HG03342 (cell line): ENCODE results near the gene QRFP.
A peak's percentile ranks its signal among the peaks of the same experiment; 100 is the strongest.

Experiments used
- ATAC-seq: cut with Tn5 transposase; IDR thresholded peaks from one replicate; pipeline ENCODE4 v1.9.1; 2021; ENCODE audit warnings: mild to moderate bottlenecking, moderate library complexity; ENCODE audit not compliant: unreplicated experiment

The QRFP gene

DNA sequence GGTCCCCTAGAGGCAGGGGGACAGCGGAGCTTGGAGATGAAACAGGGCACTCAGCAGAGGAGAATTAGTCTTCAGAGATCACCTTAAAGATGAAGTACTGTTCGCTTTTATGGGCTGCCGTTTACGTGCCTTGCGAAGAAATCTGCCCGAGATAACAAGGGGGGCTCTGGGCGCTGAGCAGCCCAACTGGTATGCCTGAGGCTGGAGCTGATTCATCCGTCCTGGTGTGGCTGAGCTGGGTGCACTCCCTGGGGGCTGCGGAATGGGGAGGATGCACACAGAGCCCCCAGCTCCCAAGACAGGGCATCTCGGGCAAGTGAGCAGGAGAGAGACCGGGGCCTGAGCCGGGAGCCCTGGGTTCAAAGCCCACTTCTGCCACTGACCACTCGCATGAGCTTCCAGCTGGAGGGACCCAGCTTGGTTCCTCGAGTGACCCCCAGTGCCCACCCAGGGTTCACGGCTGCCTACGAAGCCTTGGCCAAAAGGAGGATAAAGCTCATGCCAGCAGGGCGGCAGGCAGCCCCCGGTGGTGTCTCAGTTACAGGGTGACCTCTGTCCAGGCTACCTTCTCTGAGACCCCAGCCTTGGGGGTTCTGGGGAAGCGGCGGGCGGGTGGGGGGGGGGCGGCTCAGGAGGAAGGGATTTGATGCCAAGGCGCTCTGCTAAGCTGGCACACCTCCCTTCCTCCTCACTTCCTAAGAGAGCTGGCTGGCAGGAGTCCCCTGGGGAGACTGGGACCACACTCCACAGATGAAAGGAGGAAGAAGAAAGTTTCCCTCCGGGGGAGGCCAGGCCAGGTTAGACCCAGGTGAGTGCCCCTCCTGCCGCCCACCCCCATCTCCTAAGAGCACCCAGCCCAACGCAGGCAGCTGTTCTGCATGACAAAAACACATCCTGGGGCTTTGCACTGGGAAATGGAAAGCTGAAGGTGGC lies 36.8 kb upstream of the QRFP start:
- ATAC-seq: no peak

DNA sequence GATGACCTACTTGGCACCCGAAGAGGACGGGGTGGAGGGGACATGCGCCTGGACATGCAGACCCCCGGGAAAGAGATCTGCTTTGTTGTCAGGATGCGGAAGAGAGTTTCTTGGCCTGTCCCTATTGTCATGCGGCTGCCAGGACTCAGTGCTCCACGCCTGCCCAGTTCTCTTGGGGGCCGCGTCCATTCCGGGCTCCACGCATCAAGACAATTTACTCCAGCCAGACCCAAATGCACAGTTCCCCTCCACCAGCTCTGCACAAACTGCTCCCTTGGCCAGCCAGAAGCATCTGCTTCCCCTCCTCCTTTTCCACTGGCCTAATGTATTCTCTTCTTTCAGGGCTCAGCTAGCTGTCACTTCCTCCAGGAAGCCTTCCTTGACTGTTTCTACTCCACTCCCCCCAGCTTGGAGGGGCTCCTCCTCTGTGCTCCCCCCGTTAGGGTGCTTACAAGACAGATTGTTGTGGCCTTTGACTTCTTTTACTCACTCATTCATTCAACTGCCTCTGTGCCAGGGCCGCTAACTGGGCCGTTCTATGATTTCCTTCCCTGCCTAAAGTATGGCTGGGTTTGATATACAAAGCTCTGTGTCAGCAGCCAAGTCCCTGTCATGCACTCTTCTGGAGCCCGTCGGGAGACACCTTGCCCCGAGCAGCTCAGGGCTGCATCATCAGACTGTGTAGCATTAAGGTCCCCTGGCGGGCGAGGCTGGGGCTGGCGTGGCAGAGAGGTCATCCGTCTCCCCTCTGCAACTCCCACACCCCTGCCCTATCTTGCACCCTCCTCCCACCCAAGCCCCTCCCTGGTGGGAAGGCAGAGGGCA lies 35.9 kb upstream of the QRFP start:
- no peak for ATAC-seq

DNA sequence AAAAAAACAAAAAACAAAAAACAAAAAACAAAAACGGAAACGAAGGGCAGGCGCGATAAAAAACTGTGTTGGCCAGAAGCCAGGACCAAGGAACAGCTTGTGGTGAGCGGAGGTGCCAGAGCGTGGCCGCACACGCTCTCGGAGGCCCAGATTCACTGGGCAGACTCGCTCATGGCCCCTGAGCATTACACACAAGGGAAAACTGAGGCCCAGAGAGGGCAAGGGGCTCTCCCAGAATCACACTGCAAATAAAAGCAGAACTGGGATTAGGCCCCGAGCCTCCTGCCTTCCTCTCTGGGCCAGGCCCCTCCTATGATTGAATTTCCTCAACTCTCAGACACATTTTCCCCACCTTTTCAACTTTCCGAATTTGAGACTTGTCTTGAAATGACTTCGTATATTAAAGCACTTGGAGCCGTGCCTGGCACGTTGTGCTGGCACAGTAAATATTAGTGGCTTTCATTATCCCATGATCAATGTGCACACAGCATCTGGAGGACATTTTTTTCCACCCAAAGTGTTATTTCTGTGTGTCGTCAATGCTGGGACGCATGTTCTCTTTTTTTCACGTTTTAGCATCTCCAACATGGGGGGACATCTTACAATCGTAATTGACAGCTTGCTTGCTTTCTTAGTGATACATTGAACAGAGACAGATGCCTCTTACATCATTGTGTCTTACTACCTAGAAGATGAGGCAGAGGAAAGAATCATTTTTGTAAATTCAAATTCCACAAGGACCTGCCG lies 35.1 kb upstream of the QRFP start:
- peak; percentile 44 for ATAC-seq

DNA sequence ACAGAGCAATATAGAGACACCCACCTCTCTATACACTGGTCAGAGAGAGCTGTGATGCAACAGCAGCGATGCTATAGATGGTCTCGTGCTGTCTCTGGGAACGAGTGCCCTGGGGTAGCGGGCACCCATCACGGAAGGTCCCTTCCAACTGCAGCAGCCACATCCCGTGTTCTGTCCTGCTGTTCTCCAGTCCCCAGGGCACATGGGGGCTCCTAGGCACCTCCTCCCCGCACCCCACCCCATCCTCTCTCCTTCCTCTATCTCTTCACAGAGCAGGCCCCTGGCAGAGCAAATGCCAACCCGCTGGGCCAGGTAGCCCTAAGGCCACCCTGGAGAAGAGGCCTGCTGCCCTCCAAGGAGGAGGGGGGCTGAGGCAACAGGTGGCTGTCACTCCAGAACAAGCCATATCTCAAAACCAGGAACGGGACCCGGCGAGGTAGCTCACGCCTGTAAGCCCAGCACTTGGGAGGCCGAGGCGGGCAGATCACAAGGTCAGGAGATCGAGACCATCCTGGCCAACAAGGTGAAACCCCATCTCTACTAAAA lies 34.3 kb upstream of the QRFP start:
- ATAC-seq: no peak

DNA sequence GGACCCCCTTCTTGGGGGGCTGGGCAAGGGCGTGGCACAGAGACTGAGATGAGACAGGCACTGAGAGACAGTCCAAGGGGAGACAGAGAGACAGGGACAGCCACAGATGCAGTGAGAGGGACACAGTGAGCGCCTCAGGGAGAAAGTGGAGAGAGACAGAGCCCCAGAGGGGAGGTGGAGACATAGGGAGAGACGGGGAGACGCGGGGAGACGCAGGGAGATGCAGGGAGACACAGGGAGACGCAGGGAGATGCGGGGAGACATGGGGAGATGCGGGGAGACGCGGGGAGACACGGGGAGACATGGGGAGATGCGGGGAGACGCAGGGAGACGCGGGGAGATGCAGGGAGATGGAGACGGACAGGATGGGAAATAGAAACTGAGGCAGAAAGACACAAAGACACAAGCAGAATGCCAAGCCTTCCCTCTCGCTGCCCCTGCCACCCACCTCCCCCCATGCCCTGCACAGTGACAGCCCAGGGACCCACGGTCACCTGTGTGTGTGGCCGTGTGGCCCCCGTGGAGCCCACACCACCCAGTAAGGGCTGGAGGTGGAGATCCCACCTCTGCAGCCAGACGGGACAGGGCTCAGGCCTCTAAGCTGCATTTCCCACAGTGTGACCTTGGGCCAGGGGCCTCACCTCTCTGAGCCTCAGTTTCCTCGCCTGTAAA lies 33.7 kb upstream of the QRFP start:
- ATAC-seq: no peak

DNA sequence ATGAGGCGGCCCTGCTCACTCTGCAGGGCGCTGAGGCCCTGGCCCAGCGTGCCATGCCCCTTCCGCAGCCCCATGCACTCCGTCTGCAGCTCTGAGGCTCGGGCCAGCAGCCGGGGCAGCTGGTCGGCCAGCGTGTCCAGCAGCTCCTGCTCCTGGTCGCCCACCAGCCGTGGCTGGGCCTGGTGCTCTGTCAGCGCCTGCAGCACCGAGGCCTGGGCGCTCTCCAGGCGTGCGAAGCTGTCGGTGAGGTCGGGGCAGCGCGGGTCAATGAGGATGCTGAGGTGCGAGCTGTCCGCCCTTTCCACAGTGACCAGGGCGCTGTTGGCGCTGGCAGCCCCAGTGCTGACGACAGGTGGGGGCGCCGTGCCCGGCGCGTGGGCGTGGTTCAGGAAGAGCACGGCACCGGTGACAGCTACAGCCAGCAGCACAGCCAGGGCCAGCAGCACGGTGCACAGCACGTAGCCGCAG lies 33.0 kb upstream of the QRFP start:
- ATAC-seq: no peak

DNA sequence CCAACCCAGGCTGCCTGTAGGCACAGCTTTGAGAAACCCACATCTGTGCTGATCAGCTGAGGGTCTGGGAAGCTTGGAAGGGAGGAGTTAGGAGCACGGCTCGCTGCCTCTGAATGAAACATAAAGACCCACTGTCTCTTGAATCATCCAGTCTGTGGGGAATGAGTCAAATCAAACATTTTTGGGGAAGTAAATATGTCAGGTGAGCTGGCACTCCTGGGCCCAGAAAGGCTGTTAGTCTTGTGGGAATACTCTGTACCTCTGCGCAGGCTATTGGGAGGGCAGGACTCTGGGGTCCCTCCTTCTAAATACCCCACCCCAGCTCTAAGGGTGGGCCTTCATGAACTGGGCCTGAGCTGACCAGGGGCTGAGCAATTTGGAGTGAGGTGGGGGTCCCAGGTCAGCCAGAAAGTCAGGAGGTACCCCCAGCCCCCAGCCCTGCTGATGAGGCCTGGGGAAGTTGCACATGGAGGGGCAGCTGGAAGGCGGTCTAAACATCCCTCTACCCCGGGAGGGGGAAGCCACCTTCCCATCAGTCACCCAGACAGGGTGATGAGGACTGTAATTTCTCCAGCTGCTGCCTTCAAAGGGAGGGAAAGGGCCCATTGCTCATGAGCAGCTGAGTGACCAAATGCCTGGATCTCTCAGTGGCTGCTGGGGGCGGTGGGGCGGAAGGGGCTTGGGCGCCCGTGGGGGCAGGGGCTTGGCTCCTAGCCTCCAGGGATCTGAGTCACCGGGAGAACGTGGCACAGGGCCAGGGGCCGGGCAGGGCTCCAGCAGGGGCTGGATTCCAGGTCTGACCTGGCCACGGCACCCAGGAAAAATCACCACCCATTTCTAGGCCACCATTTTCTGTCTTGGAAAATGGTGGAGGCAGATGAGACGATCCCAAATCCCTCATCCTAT lies 31.6 kb upstream of the QRFP start:
- ATAC-seq: peak; percentile 54

DNA sequence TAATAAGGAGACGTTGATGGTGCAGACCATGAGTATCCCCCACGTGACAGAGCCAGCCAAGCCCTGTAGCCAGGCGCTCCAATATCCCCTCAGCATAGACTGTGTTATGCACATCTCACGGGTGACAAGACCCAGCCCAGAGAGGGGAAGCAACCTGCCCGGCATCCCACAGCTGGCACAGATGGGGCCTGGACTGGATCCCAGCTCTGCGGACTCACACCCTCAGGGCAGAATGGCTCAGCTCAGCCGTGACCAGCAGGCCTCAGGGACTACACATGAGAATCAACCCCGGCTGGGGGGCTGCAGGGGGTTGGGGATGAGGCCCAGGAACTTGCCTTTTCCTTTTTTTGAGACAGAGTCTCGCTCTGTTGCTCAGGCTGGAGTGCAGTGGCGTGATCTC lies 30.7 kb upstream of the QRFP start:
- ATAC-seq: no peak

DNA sequence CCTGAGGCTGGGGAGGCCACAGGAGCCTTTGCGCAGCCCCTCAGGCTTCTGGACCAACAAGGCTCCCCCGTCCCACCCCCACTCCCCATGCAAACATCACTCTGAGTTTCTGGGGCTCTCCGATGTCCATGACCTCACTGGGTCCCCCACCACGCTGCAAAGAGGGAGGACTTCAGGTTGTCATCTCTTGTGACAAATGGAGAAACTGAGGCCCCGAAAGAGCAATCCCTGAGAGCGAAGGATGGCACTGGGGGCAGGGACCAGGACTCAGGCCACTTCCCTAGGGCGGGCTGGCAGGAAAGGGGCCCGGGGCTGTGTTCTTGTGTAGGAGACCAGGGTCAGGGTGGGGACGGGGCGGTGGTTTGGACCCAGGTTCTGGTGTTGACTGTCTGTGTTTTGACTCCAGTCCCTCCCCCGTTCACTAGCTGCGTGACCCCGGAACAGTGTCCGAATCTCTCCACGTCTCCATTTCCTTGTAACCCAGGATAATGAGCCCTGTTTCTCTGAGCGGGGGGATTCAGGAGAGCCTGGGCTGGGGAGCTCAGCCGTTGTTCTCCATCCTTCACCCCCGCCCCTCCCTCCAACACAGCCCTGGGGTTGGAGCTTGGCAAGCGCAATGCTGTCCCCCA lies 28.6 kb upstream of the QRFP start:
- ATAC-seq: no peak

DNA sequence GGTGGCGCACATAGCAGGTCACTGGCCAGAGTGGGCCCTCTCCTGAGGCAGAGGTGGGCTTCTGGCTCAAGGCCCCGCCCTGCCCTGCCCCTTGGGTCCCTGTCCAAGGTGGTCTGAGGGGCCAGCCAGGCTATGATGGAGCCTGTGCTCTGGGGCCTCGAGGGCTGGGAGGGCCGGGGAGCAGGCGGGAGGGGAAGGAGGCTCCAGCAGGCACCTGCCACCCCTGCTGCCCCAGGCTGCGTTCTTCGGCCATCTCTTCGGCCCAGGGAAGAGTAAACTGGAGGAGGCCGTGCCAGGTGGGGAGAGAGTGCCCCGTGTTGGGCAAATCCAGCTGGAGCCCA lies 27.8 kb upstream of the QRFP start:
- no peak for ATAC-seq

DNA sequence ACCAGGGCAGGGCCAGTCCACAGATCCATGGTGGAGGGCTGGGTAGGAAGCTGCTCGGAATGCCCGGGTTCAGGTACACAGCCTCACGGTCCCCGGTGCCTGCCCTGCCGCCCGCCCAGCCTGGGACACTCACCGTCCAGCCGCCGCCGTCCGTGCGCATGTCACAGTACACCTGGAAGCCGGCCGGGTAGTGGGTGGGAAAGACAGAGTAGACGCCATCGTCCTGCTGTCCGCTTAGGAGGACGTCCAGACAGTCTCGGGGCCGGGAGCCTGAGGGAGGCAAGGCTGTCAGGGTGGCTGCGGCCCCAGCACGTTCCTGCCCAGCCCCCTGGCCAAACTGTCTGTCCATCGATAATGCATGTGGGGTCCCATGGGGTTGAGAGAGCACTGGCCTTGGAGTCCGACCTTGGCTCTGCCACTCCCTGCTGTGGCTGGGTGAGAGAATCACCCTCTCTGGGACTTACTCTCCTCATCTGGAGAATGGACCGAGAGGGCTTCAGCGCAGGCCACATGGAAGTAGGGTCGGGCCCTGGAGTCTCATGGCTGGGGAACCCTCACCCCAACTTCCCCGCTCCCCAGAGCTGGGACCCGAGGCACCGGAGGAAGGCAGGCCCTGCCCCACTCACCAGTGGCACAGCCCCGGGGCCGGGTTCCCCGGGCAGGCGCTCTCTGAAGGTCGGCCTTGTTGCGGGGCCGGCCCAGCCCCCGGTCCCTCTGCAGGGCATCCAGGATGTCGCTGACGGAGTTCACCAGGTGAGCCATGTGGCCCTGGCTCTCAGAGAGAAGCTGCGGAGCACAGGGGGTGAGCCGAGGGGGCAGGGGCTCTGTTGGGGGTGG lies 27.2 kb upstream of the QRFP start:
- ATAC-seq: no peak

DNA sequence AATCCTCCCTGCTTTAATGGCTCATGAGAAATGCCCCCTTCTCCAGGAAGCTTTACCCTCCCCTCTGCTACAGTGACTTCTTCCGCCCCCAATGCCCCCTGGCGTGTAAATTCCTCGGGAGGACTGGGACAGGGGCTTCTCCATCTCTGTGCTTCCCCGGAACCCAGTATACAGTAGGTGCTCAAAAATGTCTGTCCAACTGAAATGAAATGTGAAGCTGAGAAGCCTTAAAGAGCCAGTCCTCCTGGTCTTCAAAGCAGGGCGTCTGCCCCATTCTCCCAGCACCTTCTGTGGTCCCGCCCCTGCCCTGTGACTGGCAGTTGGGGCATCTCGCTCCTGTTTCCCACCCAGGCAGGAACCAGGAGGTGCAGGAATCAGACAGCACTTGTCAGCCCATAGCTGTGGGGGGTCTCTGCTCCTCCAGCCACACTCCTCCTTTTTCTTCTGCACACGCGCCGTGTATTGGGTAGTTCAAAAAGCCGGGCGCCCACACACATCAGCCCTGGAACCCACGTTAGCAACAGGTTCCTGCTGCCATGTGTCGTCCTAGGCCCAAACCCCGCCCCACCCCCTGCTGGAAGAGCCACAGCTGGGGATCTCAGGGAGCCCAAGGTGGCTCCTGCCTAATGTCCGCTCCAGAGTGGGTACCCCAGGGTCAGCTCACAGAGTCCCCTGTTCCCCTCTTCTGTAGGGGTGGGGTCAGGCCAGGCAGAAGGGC lies 26.4 kb upstream of the QRFP start:
- no peak for ATAC-seq

DNA sequence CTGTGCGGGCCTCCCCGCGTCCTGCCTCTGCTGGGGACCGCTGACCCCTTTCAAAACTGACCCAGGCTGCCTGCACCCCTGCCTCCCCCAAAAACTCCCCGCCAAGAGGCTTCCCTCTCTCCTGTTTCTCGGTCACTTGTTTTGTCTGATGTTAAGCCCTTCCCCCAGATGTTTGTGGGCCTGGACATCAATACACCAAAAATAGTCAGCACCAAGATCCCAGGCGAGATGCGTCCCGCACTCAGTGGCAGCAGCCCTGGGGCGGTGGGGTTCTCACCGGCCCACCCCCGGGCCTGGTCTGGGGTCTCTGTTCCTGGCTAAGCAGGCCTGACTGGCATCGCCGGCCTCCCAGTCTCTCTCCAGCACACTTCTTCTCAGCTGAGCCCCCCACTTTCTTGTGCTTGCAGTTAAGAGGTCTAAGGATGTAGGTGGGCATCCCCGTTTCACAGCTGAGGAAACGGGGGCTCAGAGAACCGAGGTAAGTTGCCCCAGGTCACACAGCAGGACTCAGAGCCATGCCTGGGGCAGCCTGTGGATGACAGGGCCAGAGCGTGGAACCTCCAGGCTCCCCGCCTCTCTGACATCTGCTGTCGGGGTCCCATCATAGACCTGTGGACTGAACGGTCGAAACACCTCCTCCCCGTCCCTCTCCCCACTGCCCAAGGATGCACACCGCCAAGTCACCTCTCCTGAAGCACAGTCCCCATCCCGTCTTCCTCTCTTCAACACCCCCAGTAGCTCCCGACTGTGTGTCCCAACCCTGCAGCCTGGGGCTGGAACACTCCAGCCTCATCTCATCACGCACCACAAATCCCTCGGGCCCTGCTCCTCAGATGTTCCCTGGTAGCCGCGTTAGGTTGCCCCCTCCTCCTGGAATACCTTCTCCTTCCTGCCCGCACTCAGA lies 25.6 kb upstream of the QRFP start:
- no peak for ATAC-seq

DNA sequence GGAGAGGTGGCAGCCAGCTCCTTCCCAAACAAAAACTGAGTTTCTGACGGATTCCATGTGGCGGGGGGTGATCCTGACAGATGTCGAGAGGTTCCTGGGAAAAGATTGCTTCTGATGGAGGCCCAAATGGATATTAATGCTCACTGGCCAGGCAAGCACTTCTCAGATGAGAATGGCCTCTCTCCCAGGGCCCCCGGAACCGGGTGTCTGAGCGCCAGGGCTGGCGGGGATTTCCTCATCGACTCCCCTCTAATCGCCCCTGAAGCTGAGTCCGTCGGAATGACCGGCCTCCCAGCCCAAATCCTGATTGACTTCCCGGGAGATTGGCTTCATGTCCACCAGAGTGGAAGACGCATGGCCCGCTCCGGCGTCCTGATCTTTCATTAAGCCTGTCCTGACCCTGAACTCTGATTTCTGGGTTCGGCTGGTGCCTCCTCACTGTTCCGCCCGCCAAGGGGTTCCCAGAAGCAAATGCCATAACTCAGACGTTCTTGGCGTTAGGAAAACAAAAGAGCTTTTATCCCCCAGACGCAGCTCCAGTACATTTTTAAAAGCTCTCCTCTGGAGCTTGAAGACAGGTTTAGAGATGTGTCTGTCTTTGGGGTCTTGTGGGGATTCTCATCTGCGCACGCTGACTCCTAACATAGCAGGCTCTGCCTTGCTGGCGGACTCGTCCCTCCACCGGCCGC lies 24.8 kb upstream of the QRFP start:
- no peak for ATAC-seq

DNA sequence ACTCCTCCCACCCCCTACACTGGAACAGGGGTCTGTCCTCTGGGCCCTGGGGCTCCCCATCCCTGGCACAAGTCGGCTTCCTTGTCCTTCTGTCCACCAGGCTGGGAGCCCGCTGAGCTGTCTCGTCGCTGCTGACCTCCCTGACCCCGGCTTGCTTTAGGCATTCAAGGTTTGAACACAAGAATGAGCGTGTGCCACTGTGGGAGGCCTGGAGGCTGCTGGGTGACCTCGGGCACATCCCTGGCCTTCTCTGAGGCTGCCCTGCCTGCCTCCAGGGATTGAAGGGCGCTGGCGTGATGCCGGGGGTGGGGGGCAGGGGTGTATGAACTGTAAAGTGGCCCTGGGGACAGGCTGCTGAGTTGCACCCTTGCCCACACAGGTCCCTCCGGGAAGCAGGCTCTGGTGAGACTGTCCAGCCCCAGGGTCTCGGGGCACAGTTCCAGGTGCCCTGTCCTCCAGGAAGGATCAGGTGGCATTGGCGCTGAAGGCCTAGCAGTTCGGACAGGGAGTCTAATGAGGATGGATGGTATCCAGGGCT lies 24.2 kb upstream of the QRFP start:
- no peak for ATAC-seq

DNA sequence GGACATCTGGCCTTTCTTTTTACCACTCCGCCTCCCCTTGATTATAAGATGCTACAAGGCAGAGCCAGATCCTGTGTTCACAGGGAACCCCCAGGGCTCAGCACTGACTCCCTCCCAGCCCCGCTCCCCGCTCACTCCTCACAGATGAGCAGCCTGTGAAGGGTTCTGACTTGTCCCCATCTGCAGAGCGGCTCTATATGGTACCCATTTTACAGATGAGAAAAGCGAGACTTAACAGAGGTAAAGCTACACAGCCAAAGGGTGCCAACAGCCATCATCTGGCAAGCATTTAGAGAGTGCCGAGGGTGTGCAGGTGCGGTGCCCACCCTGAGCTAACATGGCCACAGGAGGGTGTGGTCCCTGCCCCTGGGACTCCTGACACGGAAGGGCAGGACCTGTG lies 23.6 kb upstream of the QRFP start:
- ATAC-seq: no peak
